Superior temporal gyrus (tissue), 1 donor: Measurements from ENCODE around the gene ABHD5.

Experiments used
- DNase-seq: peaks from one replicate; pipeline ENCODE4 v3.0.0-alpha.2; 2016; ENCODE audit errors: extremely low spot score

ABHD5 gene

GRCh38 chr3:43685921-43686320 lies 4.8 kb upstream of the ABHD5 start:
- DNase-seq, result no peak

DNA sequence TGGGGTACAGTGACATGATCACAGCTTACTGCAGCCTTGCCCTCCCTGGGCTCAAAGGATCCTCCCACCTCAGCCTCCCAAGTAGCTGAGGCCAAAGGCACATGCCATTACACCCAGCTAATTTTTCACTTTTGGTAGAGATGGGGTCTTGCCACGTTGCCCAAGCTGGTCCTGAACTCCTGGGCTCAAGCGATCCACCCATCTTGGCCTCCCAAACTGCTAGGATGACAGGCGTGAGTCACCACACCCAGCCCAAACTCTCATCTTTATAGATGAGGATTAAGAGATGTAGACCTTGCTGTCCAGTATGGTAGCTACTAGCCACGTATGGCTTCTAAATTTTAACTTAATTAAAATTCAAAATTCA lies 4.4 kb upstream of the ABHD5 start:
- DNase-seq, result no peak

- no peak for DNase-seq
These were observed 3.8 kb upstream of the ABHD5 start for GRCh38 chr3:43686700-43687498.

DNA sequence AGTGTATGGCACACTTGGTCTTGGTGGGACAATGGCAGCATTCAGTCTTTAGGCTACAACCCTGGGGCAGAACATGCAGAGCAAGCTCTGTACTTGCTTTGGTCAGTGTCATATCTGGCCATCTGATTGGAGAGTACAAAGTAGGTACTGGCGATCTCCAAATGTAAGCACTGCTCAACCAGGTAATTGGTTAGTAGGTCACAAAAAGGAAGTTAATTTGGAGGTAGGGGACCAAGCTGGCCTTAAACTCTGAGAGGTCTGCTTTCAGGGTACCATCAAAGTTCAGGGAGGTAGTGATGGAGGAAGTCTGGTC lies 3.3 kb upstream of the ABHD5 start:
- DNase-seq, result no peak

DNA sequence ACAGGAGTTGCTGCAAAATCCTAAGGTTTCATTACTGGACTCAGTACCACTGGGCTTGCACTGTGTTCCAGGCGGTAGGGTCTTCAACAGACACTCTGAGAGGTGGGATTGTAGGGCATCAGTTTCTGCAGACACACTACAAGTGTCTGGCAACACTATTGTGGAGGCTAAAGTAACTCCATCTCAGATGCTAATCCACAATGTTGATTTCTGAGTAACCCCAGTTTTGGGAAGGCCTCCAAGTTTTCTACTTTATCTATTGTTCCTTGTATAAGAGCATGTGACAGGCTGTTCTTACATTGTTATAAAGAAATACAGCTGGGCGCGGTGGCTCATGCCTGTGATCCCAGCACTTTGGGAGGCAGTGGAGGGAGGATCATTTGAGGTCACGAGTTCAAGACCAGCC lies 2.5 kb upstream of the ABHD5 start:
- DNase-seq, result no peak

DNA sequence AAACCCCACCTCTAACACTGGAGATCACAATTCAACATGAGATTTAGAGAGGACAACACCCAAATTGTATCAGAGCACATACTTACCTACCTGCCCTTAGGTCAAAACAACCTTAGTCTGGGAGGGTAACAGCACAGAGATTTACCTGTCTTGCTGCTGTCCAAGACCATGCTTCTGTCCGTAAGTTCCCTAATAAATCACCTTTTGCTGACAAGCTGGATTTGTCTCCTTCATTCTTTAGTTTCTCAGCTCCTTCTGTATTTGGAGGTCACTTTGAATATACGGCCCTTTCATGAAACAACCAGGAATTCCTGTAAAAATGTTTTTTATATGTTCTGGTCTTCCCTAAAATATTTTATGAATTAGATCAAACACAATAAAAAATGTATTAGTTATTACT lies 1.6 kb upstream of the ABHD5 start:
- DNase-seq, result no peak

- DNase-seq, result no peak
These were observed 855 bp upstream of the ABHD5 start for GRCh38 chr3:43689766-43690399.

DNA sequence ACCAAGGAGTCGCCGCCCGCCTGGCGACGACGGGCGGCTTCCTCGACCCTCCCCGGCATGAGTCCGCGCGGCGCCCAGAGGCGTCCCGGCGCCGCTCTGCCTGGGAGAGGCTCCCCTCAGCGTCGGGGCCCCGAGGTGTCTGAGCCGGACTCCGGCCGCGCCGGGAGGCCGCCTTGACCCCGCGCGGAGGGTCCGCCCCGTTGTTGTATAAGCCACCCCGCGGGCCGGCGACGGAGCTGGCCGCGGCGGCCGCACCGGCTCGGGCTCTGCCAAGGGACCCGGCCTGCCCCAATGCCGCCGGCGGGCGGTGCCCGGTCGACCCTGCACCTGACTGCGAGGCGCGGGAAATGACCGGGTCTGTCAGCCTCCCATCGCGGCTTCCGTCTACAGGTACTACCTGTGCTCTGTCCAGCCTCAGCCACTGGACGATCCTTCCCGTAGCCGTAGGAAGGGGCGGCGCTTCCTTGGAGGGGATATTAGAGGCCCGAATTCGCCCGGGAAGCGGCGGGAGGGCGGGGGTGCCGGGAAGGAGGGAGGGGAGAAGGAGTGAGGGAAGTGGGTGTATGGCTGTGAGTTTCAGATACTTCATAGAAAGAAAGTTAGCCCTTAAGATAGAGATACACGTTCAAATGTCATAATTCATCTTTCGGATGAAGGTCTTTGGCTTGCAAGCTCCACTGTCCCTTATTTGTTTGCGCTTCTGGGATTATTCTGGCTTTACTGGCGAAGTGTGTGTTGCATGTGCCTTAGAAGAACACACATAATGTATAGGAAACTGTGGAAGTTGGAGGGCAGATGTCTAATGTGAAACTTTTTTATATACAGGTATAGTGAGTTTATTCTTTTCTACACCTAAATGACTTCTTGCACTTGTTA lies 620 bp downstream of the ABHD5 start:
- DNase-seq, result peak; percentile 28

- DNase-seq, result no peak
These were observed 1.5 kb downstream of the ABHD5 start for GRCh38 chr3:43692085-43692855.

DNA sequence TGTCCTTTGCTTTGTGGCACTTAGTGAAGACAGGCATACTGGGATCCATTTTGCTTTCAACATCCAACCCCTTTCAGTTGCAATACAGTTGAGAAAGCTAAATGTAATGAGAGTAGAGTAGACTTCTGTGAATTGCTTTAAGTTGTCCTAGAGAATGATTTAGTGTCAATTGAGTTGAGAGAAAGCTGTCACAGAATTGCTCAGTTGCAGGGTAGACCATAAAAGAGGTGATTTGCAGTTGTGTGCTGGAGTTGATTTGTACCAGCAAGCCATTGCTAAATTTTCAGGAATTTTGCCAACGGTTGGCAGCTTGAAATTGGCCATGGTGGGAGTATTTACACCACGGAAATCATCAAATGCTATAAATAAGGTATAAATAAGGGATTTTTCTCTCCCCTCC lies 2.2 kb downstream of the ABHD5 start:
- DNase-seq, result no peak

DNA sequence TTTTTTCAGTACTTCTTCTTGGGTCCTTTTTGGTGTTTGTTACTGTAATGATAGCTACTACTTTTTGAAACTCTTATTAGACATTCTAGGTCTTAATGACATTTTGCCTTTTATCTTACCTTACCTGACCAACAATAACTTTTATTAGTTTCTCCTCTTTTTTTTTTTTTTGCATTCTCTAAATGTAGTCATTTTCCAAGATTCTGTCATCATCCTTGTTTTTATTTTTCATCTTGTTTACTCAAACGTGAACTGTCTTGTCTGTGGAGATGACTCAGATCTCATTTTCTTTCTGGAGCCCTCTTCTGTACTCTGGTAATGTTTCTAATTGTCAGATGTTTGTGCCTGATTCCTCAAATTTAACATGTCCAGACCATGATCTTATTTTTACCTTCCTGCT lies 2.9 kb downstream of the ABHD5 start:
- no peak for DNase-seq

GRCh38 chr3:43695443-43695842 lies 4.7 kb downstream of the ABHD5 start:
- no peak for DNase-seq

GRCh38 chr3:43695863-43696262 lies 5.1 kb downstream of the ABHD5 start:
- no peak for DNase-seq

DNA sequence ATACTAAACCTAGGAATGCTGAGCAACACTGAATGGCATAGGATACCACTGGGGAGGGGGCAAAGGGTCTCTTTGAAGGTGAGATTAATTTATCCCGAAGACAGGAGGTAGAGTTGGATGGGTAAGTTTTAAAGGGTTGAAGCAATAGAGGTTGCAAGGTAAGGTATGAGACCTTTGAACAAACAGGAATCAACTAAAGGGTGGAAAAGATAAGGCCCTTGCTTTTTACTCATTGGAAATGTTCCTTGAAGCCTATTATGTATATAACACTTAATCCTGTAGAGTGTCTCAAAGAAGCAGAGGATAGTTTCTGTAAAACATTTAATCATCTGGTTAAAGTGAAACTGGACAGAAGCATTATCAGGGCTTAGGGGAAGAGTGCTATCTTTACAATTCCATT lies 5.7 kb downstream of the ABHD5 start:
- no peak for DNase-seq

DNA sequence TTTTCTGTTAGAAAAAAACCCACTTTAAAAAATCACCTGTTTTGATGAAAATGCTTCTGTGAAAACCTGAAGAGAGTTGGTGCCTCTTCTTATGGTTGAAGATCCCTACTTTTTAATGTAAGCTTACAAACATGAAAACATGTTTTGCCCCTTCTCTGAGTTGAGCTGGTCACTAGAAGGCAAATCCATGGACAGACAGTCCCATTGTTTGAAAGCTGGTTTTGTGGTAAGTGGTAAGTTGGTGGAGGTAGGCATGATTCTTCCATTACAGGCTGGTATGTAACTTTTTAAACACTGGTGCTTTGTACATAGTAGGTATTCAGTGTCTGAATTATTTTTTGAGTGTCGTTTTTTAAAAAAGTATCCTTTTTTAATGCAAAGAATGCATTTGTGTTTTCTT lies 6.1 kb downstream of the ABHD5 start:
- DNase-seq, result no peak

DNA sequence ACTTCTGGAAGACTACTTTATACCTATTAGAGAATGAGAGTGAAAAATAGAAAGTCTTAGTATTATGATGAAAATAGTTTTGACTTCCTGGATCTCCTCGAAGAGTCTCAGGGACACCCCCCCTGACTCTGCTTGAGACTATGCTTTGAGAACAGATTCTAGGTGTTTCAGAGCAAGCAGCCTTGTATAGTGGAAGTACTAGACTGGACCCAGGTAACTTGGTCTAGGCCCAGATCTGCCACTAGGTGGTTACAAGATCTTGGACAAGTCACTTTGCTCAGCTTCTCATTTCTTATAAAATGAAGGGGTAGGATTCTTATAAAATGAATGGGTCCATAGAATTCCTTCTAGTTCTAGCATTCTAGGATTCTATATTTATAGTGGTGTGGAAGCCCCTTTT lies 9.1 kb downstream of the ABHD5 start:
- DNase-seq, result no peak

DNA sequence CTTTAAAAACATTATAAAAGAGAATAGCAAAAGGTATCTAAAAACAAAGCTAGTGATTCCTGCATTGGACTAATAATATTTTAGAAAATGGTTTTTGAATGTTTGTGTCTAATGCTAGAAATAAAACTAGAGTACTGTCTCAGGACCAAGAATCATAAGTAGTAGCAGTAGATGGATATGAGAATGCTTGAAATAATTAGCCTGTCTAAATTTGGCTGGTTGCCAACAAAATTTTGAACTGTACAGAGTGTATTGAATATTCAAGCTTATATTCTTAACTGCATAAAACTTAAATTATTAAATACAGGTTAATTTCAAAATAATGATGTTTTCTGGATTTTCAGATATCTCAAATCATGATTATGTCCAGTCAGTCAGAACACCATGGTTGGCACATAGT lies 14.0 kb downstream of the ABHD5 start:
- no peak for DNase-seq

GRCh38 chr3:43706342-43706741 lies 15.6 kb downstream of the ABHD5 start:
- no peak for DNase-seq

GRCh38 chr3:43707266-43707665 lies 16.5 kb downstream of the ABHD5 start:
- no peak for DNase-seq

DNA sequence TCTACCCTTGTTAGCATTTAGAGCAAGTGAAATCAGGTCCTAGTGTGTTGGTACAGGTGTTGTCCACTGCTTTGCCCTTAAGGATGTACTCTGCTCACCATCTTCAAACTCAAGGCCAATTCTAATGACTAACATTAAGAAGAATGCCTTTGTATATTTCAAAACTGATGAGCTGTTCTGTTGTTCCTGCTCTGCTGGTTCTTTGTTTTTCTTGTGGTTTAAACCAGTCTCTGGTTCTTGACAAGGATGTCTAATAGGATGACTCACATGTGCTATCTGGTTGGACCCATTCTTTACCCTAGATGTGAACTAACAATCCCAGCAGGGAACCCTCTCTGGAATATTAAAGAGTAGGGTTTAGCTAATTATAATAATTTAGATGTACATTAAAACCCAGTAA lies 17.3 kb downstream of the ABHD5 start:
- no peak for DNase-seq

GRCh38 chr3:43709022-43709421 lies 18.3 kb downstream of the ABHD5 start:
- no peak for DNase-seq

- DNase-seq, result no peak
These were observed 19.9 kb downstream of the ABHD5 start for GRCh38 chr3:43710607-43711006.
